CD8-positive, alpha-beta memory T cell (primary cell): ENCODE results near the gene SAMD11. TPM values are rescaled to one million over a fixed set of nuclear protein-coding genes. Genes with fewer than 3 reads are reported as not detected.

Source experiments
- CTCF ChIA-PET: fragments of 350-600 bp; sonication (Branson Sonifier 250); formaldehyde crosslinking; loops from one replicate; lab custom pipeline; 2021; ENCODE audit warnings: antibody characterized with exemption; lab: Charles Lee
- POLR2A ChIA-PET: fragments of 350-600 bp; sonication (Branson Sonifier 250); formaldehyde crosslinking; loops from one replicate; lab custom pipeline; 2021; ENCODE audit warnings: antibody characterized with exemption; lab: Charles Lee
- DNase-seq, 5 donors: peaks; one replicate each; pipeline versions ENCODE4 v3.0.0 to v3.0.0-alpha.2; 2020 to 2022; ENCODE audit warnings: mixed read lengths in 1 of 5
- H3K27ac ChIP-seq: one replicate; pipeline ENCODE4 v1.7.0; 2013; ENCODE audit warnings: low read depth, mild to moderate bottlenecking, low read length, moderate library complexity
- H3K27me3 ChIP-seq: 2 replicates; pipeline ENCODE4 v1.7.0; 2013; ENCODE audit warnings: low read length, mild to moderate bottlenecking; ENCODE audit not compliant: insufficient read depth, poor library complexity, severe bottlenecking
- H3K36me3 ChIP-seq: 2 replicates; pipeline ENCODE4 v1.7.0; 2013; ENCODE audit warnings: mild to moderate bottlenecking, low read length, moderate library complexity; ENCODE audit not compliant: insufficient read depth
- H3K4me1 ChIP-seq: 2 replicates; pipeline ENCODE4 v1.7.0; 2013; ENCODE audit warnings: mild to moderate bottlenecking, low read length, moderate library complexity; ENCODE audit not compliant: insufficient read depth
- H3K4me3 ChIP-seq: 2 replicates; pipeline ENCODE4 v1.7.0; 2013; ENCODE audit warnings: mild to moderate bottlenecking, low read length
- H3K9me3 ChIP-seq: 2 replicates; pipeline ENCODE4 v1.7.0; 2013; ENCODE audit warnings: mild to moderate bottlenecking, low read length
- H3K27ac Mint-ChIP-seq, 8 donors: one replicate each; pipeline ENCODE4 v1.8.0; 2020 to 2021; ENCODE audit warnings: mixed read lengths in 8 of 8, mild to moderate bottlenecking in 6 of 8, inconsistent platforms in 3 of 8, moderate library complexity in 3 of 8
- H3K27me3 Mint-ChIP-seq, 2 donors: one replicate each; pipeline ENCODE4 v1.8.0; 2020 to 2021; ENCODE audit warnings: mixed read lengths in 2 of 2, mild to moderate bottlenecking in 1 of 2, moderate library complexity in 1 of 2
- H3K36me3 Mint-ChIP-seq, 3 donors: one replicate each; pipeline ENCODE4 v1.8.0; 2020 to 2021; ENCODE audit warnings: mixed read lengths in 3 of 3, inconsistent platforms in 1 of 3, mild to moderate bottlenecking in 1 of 3
- H3K4me1 Mint-ChIP-seq, 3 donors: one replicate each; pipeline ENCODE4 v1.8.0; 2020 to 2021; ENCODE audit warnings: mixed read lengths in 3 of 3, inconsistent platforms in 1 of 3, mild to moderate bottlenecking in 1 of 3
- H3K4me3 Mint-ChIP-seq, 7 donors: one replicate each; pipeline ENCODE4 v1.8.0; 2020 to 2021; ENCODE audit warnings: mixed read lengths in 7 of 7, mild to moderate bottlenecking in 6 of 7, moderate library complexity in 4 of 7, inconsistent platforms in 2 of 7
- H3K9me3 Mint-ChIP-seq, 5 donors: one replicate each; pipeline ENCODE4 v1.8.0; 2020 to 2022; ENCODE audit warnings: mixed read lengths in 5 of 5, mild to moderate bottlenecking in 3 of 5, moderate library complexity in 2 of 5, inconsistent platforms in 1 of 5
- polyA plus RNA-seq: library from polyadenylated mRNA; unstranded; fragments of 300-500 nt; fragmentation: Illumina TruSeq; gene quantifications from one replicate; pipeline ENCODE4 v1.2.3, GENCODE V29; 2021
- total RNA-seq, 2 experiments: library from RNA; stranded (reverse); gene quantifications; one replicate each; pipeline ENCODE4 v1.2.3, GENCODE V29; 2021

SAMD11 gene
- total and polyA plus RNA-seq, 3 experiments from 2014 or later = 0.20 TPM; not detected in 2

GRCh38 chr1:970242-970972, 46.7 kb downstream of the SAMD11 start:
- peaks cover 6 to 15% of the 10 kb centered on the region in 2 donors for H3K27me3 Mint-ChIP-seq
- no peak for DNase-seq
- no peak overlapping the region for H3K4me3 ChIP-seq
- peaks cover 6% of the 10 kb centered on the region for H3K27me3 ChIP-seq
- CTCF ChIA-PET = interaction anchor here (0.7 kb wide), 1 partner anchor 13 kb away, joined by 3 read pairs; no protein-coding TSS in a partner anchor
- H3K4me1 Mint-ChIP-seq = peaks cover 0 to 19% (median 0%) of the 10 kb centered on the region in 3 donors
- H3K27ac ChIP-seq = no peak overlapping the region
- H3K9me3 Mint-ChIP-seq = no peaks in the 10 kb centered on the region
- no peaks in the 10 kb centered on the region for H3K9me3 ChIP-seq
- H3K36me3 ChIP-seq = no peaks in the 10 kb centered on the region
- H3K36me3 Mint-ChIP-seq = no peaks in the 10 kb centered on the region
- H3K27ac Mint-ChIP-seq = no peak overlapping the region
- POLR2A ChIA-PET = interaction anchor here (0.6 kb wide), 1 partner anchor 12 kb away, joined by 3 read pairs; the partner anchor contains the start of gene NOC2L
- H3K4me3 Mint-ChIP-seq = no peak overlapping the region
- H3K4me1 ChIP-seq = peaks cover 6% of the 10 kb centered on the region

GRCh38 chr1:970973-971730, 47.4 kb downstream of the SAMD11 start:
- no peak overlapping the region for H3K27ac Mint-ChIP-seq
- Histone ChIP-seq H3K27ac (no peak overlapping the region), H3K27me3 (peaks cover 6% of the 10 kb centered on the region), H3K4me1 (peaks cover 10% of the 10 kb centered on the region), H3K9me3 (no peaks in the 10 kb centered on the region), H3K36me3 (no peaks in the 10 kb centered on the region), H3K4me3 (no peak overlapping the region)
- peaks cover 0 to 18% (median 6%) of the 10 kb centered on the region in 3 donors for H3K4me1 Mint-ChIP-seq
- CTCF ChIA-PET = no interaction called here
- POLR2A ChIA-PET = no interaction called here
- H3K9me3 Mint-ChIP-seq = no peaks in the 10 kb centered on the region
- no peak for DNase-seq
- H3K36me3 Mint-ChIP-seq = no peaks in the 10 kb centered on the region
- H3K4me3 Mint-ChIP-seq = no peak overlapping the region
- H3K27me3 Mint-ChIP-seq = peaks cover 8 to 20% of the 10 kb centered on the region in 2 donors

GRCh38 chr1:971751-972506, 48.2 kb downstream of the SAMD11 start:
- H3K27ac ChIP-seq = no peak overlapping the region
- H3K27me3 ChIP-seq = peaks cover 6% of the 10 kb centered on the region
- ChIA-PET CTCF (no interaction called here), POLR2A (no interaction called here)
- no peak overlapping the region for H3K4me3 ChIP-seq
- peaks cover 10% of the 10 kb centered on the region for H3K4me1 ChIP-seq
- DNase-seq = no peak
- no peaks in the 10 kb centered on the region for H3K36me3 ChIP-seq
- Mint-ChIP-seq H3K9me3 (no peaks in the 10 kb centered on the region), H3K27ac (no peak overlapping the region), H3K27me3 (peaks cover 8 to 20% of the 10 kb centered on the region in 2 donors), H3K4me3 (no peak overlapping the region), H3K36me3 (no peaks in the 10 kb centered on the region), H3K4me1 (peaks cover 0 to 14% (median 6%) of the 10 kb centered on the region in 3 donors)
- H3K9me3 ChIP-seq = no peaks in the 10 kb centered on the region

DNA sequence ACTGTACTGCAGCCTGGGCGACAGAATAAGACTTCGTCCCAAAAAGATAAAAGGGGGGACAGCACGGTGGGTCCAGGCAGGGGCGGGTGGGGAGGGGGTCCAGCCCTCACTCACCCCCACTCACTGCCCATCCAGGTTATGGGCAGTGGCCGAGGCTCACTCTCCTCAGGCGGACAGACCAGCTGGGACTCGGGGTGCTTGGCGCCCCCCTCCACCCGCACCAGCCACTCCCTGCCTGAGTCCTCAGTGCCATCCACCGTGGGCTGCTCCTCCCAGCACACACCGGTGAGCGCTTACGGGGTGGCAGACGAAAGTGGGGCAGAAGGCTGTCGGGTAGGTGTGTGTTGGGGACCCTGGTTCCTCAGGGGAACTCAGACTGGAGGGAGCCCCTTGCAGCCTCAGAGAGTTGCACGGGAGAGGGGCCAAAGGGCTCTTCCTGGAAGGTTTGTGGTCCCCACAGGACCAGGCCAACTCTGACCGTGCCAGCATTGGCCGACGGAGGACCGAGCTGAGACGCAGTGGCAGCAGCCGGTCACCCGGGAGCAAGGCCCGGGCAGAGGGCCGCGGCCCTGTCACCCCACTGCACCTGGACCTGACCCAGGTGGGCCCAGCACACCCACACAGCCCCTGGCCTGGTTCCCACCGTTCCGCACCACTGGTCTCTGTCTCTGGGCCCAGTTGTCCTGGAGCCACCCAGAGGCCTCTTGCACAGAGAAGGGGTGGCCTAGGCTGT, 49.2 kb downstream of the SAMD11 start:
- H3K27me3 ChIP-seq = peaks cover 6% of the 10 kb centered on the region
- H3K9me3 ChIP-seq = no peaks in the 10 kb centered on the region
- peaks cover 4% of the 10 kb centered on the region for H3K4me1 ChIP-seq
- Mint-ChIP-seq H3K4me3 (no peak overlapping the region), H3K4me1 (peaks cover 0 to 9% (median 6%) of the 10 kb centered on the region in 3 donors), H3K36me3 (no peaks in the 10 kb centered on the region), H3K27me3 (peaks cover 8 to 20% of the 10 kb centered on the region in 2 donors), H3K9me3 (no peaks in the 10 kb centered on the region), H3K27ac (no peak overlapping the region)
- H3K36me3 ChIP-seq = no peaks in the 10 kb centered on the region
- H3K4me3 ChIP-seq = no peak overlapping the region
- CTCF ChIA-PET = no interaction called here
- POLR2A ChIA-PET = no interaction called here
- peak in 1 of 5 donors; percentile 45 for DNase-seq
- H3K27ac ChIP-seq = no peak overlapping the region

GRCh38 chr1:973459-974292, 50.0 kb downstream of the SAMD11 start:
- Histone ChIP-seq H3K36me3 (no peaks in the 10 kb centered on the region), H3K27ac (no peak overlapping the region), H3K9me3 (no peaks in the 10 kb centered on the region), H3K4me1 (peaks cover 4% of the 10 kb centered on the region), H3K27me3 (peaks cover 6% of the 10 kb centered on the region), H3K4me3 (no peak overlapping the region)
- DNase-seq = peak in 1 of 5 donors; percentile 44
- H3K27me3 Mint-ChIP-seq = peaks cover 9 to 24% of the 10 kb centered on the region in 2 donors
- no peaks in the 10 kb centered on the region for H3K36me3 Mint-ChIP-seq
- H3K4me3 Mint-ChIP-seq = no peak overlapping the region
- peaks cover 0 to 10% (median 6%) of the 10 kb centered on the region in 3 donors for H3K4me1 Mint-ChIP-seq
- H3K9me3 Mint-ChIP-seq = no peaks in the 10 kb centered on the region
- ChIA-PET CTCF (no interaction called here), POLR2A (no interaction called here)
- no peak overlapping the region for H3K27ac Mint-ChIP-seq

- H3K9me3 Mint-ChIP-seq = no peaks in the 10 kb centered on the region
- CTCF ChIA-PET = no interaction called here
- no peak for DNase-seq
- H3K4me1 Mint-ChIP-seq = peaks cover 0 to 10% (median 6%) of the 10 kb centered on the region in 3 donors
- Histone ChIP-seq H3K36me3 (no peaks in the 10 kb centered on the region), H3K9me3 (no peaks in the 10 kb centered on the region), H3K27me3 (peaks cover 6% of the 10 kb centered on the region), H3K4me3 (no peak overlapping the region), H3K27ac (no peak overlapping the region), H3K4me1 (peaks cover 4% of the 10 kb centered on the region)
- H3K27ac Mint-ChIP-seq = no peak overlapping the region
- POLR2A ChIA-PET = no interaction called here
- H3K36me3 Mint-ChIP-seq = no peaks in the 10 kb centered on the region
- peaks cover 7 to 24% of the 10 kb centered on the region in 2 donors for H3K27me3 Mint-ChIP-seq
- no peak overlapping the region for H3K4me3 Mint-ChIP-seq
These were observed 50.5 kb downstream of the SAMD11 start for GRCh38 chr1:974293-974640.
